ENCODE data around the gene HEYL.

HEYL gene

GRCh38 chr1:39622427-39622826 is 17.0 kb downstream of the HEYL start:
- DNase-seq (ENCODE audit: extremely low read depth, low read depth) = no peak
- TF ChIP-seq CTCF (IDR thresholded peaks at IDR 0.05; ENCODE audit: low read depth, low read length, missing control alignments) = no peak
- no peak overlapping the region for H3K4me3 ChIP-seq (replicated peaks; ENCODE audit: low read depth, low read length)

GRCh38 chr1:39620659-39621165 is 18.7 kb downstream of the HEYL start:
- no peak overlapping the region for H3K4me3 ChIP-seq (replicated peaks; ENCODE audit: low read depth, low read length)
- no peak for DNase-seq (ENCODE audit: extremely low read depth, low read depth)
- TF ChIP-seq CTCF (IDR thresholded peaks at IDR 0.05; ENCODE audit: low read depth, low read length, missing control alignments) = no peak

GRCh38 chr1:39617488-39618049 is 21.9 kb downstream of the HEYL start:
- TF ChIP-seq CTCF (IDR thresholded peaks at IDR 0.05; ENCODE audit: low read depth, low read length, missing control alignments) = no peak
- H3K4me3 ChIP-seq (replicated peaks; ENCODE audit: low read depth, low read length) = no peak overlapping the region
- DNase-seq (ENCODE audit: extremely low read depth, low read depth) = no peak

GRCh38 chr1:39615086-39615673 is 24.3 kb downstream of the HEYL start:
- no peak for TF ChIP-seq CTCF (IDR thresholded peaks at IDR 0.05; ENCODE audit: low read depth, low read length, missing control alignments)
- H3K4me3 ChIP-seq (replicated peaks; ENCODE audit: low read depth, low read length) = no peak overlapping the region
- no peak for DNase-seq (ENCODE audit: extremely low read depth, low read depth)

- H3K4me3 ChIP-seq (replicated peaks; ENCODE audit: low read depth, low read length) = no peak overlapping the region
- TF ChIP-seq CTCF (IDR thresholded peaks at IDR 0.05; ENCODE audit: low read depth, low read length, missing control alignments) = no peak
- no peak for DNase-seq (ENCODE audit: extremely low read depth, low read depth)
Measured at GRCh38 chr1:39614488-39614887, 25.0 kb downstream of the HEYL start.

- DNase-seq (ENCODE audit: extremely low read depth, low read depth) = no peak
- no peak for TF ChIP-seq CTCF (IDR thresholded peaks at IDR 0.05; ENCODE audit: low read depth, low read length, missing control alignments)
- no peak overlapping the region for H3K4me3 ChIP-seq (replicated peaks; ENCODE audit: low read depth, low read length)
Measured at GRCh38 chr1:39613250-39613649, 26.2 kb downstream of the HEYL start.
